NCI-H226 (cell line): Measurements from ENCODE around the gene RPL12.

Experiments
- DNase-seq: peaks from one replicate; pipeline ENCODE4 v3.0.0-alpha.2; 2015

The RPL12 gene

DNA sequence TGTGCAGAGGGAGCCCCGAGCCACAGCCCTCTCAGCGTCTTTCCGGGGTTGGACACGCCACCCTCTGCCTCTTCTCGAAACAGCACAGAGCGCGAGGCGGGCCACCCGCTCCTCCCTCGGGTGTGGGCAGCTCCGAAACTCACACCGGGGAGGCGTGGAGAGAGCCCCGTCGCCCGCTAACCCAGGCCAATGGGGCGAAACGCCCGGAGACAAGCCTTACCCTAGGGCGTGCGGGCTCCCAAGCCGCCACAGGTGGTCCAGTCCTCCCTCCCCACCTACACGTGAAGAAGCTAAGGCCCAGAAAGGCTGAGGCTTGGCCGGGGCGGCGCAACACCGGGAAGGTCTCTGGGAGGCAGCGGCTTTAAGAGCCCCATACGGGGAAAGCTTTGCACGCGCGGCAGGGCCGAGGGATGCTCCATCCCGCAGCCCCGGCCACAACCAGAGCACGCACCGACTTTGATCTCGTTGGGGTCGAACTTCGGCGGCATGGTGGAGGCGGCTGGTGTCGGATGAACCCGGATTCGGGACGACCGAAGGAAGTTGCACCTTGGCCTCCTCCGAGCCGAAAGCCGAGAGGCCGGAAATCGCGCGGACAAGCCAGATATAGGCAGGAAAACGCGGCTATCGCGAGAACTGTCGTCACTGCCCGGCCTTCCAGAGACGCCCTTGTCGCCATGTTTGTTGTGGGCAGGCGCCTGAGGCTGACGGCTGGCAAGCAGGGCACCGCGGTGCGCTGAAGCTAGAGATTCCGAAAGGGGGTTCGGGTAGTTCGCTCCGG is at the start of gene RPL12, which contains the start of gene LRSAM1:
RPL12 (minus strand) TSS at position 577 of the 778 bp plus-strand sequence; CDS start at position 488, 89 bp downstream.
LRSAM1 (plus strand) TSS at position 681 of the 778 bp plus-strand sequence. CDS start 3,018 bp downstream, outside the sequence.
- peak; percentile 80 for DNase-seq

DNA sequence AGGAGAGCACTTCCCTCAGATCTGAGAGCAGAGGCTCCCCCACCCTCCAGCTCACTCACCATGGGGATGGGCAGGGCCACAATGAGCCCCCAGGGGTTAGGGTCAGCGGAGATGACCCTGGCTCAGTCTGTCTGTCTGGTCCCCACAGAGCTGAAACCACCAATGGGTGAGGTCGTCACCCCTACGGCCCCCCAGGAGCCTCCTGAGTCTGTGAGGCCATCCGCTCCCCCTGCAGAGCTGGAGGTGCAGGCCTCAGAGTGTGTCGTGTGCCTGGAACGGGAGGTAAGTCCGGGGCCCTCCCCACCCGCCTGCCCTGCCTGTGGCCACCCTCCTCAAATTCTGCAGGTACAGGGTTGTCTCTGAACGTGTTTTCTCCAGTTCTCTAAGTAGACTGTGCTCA is 49.7 kb upstream of the RPL12 start:
- no peak for DNase-seq

- no peak for DNase-seq
These were observed 49.2 kb upstream of the RPL12 start for GRCh38 chr9:127500399-127500798.

GRCh38 chr9:127498298-127498697 is 47.1 kb upstream of the RPL12 start:
- no peak for DNase-seq

GRCh38 chr9:127497656-127498290 is 46.6 kb upstream of the RPL12 start:
- no peak for DNase-seq

DNA sequence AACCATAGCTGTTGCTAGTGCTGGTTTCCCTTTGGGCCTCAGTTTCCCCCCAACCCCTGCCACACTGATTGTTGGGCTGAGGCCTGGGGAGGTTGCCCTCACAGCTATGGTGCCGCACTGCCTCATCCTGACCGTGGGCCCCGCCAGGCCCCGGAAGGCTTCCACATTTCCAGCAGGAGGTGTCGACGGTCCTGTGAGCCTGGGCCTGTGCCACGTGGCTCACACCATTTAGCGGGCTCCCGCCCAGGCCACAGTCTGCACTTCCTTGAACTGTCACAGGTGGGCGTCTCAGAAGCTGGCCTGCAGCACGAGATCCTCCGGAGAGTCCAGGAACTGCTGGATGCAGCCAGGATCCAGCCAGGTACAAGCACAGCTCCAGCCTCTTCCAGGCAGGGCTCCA is 45.8 kb upstream of the RPL12 start:
- no peak for DNase-seq

DNA sequence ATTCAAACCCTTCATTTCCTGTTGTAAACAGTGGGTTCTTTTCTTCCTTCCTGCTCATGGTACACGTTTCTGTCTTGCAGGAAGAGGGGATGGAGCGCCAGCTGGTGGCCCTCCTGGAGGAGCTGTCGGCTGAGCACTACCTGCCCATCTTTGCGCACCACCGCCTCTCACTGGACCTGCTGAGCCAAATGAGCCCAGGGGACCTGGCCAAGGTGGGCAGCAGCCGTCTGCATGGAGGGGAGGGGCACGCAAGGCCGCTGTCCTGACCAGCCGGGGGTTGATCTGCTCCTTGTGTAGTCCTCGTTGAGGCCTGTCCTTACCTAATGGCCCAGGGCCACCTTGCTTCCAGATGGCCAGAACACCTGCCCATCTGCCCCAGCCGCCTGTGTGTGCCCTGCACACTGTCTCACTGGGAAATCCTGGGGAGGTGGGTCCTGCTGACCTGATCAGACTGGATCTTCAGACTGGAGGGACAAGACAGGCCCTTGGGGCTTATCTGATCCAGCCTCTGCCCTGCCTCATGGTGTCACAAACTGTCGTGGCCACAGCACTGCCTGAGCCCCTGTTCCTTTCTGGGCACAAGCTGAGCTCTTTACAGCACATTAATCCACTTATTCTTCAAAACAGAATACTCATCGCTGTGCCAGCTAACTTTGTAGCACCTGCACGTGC is 44.8 kb upstream of the RPL12 start:
- no peak for DNase-seq

- no peak for DNase-seq
These were observed 43.1 kb upstream of the RPL12 start for GRCh38 chr9:127494304-127494702.

DNA sequence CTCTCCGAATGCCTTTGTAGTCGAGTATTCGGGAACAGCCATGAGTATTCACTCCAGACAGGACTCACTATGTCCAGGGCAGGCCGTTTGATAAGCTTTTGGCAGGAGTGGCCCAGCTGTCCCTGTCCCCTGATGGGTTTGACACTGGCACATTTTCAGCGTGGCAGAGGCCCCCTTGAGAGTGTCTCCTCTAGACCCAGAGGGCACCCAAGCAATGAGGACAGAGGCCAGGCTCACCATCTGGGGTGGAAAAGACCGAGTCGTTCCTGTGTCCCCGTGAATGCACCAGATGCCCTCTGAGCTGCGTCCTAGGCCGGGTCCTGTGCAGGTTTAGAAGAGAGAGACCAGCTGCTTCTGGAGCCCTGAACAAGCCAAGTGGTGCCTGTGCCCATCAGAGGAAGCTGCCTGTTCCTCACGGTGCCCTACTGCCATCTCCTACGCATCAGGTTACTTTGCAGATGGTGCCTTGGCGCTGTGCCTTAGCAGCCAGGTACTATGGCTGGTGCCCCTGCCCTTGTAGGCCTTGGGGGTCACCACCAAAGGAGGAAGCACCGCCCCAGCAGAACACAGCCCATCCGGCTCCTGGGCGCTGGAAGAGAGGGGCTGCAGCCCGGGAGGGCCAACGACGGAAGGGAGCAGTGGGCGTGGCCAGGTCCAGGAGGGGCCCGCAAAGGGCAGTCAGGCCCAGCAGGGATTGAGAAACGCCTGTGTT is 42.5 kb upstream of the RPL12 start:
- no peak for DNase-seq

DNA sequence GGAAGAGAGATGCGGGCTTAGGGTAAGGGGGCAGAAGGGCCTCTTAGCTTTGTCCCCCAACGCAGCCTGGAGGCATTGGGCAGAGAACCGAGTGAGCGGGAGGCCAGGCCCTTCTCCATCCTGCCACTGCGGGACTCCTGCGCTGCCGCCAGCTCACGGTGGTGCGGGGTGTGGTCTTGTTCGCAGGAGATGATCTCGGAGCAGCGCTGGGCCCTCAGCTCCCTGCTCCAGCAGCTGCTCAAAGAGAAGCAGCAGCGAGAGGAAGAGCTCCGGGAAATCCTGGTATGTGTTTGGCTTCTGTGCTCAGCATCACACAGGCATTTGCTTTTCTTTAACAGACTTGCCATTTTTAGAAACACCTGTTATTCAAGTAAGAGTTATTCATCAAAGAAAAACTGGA is 41.4 kb upstream of the RPL12 start:
- no peak for DNase-seq

- DNase-seq = no peak
These were observed 40.3 kb upstream of the RPL12 start for GRCh38 chr9:127491516-127491915.

DNA sequence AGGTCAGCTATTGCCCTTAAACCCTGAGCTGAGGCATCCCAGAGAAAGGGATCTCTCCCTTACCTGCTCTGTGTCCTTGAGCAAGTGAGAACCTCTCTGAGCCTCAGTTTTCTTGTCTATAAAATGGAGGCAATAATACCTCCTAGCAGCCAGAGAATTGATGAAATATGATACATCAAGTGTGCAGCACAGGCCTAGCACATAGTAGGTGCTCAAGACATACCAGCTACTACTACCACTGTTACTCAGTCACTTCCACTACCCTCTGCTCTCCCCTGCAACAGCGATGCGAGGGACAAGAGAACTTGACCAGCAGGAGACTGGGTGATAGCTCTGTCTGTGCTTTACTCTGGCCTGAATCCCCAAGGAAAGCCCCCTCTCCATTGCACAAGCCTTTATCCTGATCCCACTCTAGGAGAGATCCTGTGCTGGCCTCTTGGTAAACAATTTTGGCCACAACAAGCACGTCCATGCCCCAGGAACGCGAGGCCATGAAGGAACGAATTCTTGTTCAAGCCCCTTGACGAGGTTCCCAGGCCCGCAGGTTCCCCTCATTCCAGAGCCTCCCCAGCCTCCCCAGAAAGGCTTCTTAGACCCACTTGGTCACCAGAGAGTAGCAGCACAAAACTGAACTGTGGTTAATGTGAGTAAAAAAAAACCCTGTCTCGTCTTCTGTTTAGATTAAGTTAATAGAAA is 39.5 kb upstream of the RPL12 start:
- DNase-seq = no peak

- no peak for DNase-seq
These were observed 38.4 kb upstream of the RPL12 start for GRCh38 chr9:127489471-127490115.

- DNase-seq = no peak
These were observed 37.7 kb upstream of the RPL12 start for GRCh38 chr9:127488946-127489345.

GRCh38 chr9:127485995-127486394 is 34.8 kb upstream of the RPL12 start:
- no peak for DNase-seq

DNA sequence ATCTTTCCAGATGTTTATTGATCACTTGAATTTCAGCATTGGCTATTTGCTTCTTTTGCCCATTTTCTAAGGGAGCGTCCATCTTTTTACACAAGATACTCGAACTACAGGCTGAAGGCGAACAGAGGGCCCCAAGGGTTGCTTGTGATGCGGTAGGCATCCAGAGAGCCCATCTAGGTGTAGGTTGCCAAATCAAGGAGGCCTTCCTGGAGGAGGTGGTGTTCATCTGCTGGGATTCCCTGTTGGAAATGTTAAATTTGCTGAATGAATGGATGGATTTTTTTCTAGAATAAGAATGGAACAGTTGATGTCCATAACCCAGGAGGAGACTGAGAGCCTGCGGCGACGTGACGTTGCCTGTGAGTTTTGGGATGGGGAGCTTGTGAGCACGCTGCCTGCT is 31.5 kb upstream of the RPL12 start:
- DNase-seq = no peak

DNA sequence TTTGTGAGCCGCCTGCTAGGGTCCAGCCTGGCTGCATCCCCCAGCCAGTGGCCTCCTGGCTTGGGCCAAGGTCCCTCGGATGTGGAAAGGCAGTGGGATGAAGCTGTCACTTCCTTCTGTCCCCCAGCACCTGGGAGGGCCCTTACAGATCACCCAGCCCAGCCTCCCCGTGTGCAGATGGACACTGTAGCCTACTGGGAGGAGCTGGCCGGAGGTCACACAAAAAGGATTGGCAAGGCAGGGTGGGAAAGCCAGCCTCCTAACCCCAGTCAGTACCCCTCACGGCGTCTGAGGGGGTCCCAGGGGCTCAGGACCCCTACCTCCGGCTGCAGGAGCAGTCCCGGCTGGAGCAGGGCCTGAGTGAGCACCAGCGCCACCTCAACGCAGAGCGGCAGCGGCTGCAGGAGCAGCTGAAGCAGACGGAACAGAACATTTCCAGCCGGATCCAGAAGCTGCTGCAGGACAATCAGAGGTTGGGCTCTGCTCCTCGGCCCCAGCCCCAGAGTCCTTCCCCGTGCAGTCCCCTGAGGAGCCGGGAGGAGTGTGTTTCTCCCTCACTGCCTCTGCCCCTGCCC is 28.4 kb upstream of the RPL12 start:
- no peak for DNase-seq

DNA sequence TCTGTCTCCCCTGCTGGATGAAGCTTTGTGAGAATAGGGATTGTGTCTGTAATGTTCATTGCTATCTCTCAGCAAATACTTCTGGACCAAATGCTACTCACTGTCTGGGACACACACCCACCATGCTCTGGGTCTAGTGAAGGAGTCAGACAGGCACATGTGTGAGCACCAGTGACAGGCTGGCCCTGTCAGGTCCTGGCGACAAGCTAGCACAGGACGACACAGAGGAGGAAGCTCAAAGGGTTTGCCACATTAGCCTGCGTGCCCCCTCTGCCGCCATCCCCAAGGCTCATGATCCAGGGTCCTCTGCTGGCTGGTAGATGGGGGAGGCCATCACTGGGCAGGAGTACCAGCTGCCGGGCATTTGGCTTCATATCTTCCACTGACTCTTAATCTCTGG is 23.4 kb upstream of the RPL12 start:
- DNase-seq = no peak

DNA sequence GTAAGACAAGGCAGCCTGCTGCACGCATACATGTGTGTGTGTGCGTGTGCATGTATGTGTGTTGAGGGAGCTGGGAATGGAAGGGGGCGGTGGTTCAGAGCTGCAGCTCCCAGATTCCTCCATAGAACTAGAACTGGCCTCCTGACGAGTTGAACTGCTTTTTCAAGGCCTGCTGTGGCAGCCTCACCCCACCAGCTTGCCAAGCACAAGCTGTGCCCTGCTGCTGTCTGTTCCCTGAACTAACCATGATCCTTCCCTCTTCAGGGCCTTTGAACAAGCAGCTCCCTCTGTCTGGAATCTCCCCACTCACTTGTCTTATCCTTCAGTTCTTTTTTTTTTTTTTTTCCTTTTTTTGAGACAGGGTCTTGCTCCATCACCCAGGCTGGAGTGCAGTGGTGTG is 22.7 kb upstream of the RPL12 start:
- no peak for DNase-seq

DNA sequence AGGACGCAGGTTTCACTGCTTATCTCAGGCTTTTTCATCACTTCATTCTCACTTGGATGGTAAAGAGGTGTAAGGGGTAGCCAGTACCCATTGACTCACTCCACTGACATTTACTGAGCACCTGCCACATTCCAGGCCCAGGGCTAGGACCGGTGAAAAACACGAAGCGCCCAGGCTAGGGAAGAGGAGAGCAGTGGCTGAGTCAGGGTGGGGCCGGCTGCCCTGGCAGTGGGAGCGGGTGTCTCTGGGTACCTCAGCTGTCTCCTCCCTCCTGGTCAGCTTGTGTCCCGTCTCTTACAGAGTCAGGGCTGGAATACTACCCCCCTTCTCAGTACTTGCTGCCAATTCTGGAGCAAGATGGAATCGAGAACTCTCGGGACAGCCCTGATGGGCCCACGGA is 22.3 kb upstream of the RPL12 start:
- no peak for DNase-seq

GRCh38 chr9:127470662-127471061 is 19.5 kb upstream of the RPL12 start:
- DNase-seq = no peak

- DNase-seq = no peak
These were observed 16.4 kb upstream of the RPL12 start for GRCh38 chr9:127467621-127468020.
